GM19328 (cell line): ENCODE results near the gene IFITM2.

Source experiments
- ATAC-seq: cut with Tn5 transposase; IDR thresholded peaks from one replicate; pipeline ENCODE4 v1.9.1; 2021; ENCODE audit warnings: mild to moderate bottlenecking, moderate library complexity; ENCODE audit not compliant: unreplicated experiment

The IFITM2 gene

GRCh38 chr11:292211-293121, 15.2 kb upstream of the IFITM2 start:
- ATAC-seq, result no peak

- ATAC-seq, result no peak
Observed at GRCh38 chr11:293271-293851, 14.3 kb upstream of the IFITM2 start.

GRCh38 chr11:293852-294661, 13.6 kb upstream of the IFITM2 start:
- no peak for ATAC-seq

DNA sequence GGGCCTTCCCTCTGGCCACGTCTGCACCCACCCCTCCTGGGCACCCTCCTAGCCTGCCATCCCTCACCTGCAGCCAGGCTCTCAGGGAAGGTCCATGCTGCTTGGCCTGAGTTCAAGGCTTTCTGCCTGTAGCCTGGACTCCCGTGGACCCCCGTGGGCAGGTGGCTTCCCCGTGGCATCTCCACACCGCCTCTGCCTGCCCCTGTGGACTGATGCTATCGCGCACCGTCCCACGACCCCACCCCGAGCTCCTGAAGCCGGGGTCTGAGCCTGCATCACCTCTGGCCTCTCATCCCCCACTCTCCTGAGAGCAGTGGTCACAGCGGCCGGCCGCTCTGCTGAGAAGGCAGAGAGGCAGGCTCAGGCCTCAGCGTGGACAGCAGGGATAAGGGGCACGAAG, 12.8 kb upstream of the IFITM2 start:
- ATAC-seq, result no peak

DNA sequence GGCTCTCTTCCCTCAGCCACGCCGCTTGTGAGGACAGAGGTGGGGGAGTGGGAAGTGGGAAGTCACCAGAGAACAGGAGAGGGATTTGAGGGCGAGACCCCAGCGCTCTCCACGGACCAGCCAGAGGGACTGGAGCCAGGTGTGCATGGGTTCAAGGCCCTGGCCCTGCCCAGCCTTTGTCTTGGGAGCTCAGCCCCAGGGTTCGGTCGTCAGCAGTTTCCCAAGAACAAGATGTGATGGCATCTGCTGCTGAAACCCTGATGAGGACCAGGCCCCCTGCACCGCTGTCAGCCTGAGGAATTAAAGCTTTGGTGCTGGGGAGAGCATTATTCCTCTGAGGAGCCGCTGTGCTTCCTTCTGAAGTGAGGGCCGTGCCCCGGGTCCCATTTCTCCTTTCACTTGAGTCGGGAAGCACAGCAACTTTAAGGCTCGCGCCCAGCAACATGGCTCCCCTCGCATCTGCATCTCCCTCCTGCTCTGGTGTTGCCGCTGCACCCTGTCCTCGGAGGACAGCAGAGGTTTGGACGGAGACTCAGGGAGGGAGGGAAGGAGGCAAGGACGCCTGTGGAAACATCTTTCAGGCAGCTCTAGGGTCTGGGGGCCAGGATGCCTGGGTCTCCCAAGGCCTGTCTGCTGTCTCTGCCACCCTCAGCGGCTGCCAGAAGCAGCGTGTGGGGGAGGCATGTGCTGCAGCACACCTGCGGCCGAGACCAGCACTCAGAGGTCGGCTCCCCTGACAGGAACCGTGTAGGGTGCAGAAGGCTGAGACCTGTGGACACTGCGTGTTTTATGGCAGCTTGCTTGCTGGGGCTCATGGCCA, 12.1 kb upstream of the IFITM2 start:
- no peak for ATAC-seq

DNA sequence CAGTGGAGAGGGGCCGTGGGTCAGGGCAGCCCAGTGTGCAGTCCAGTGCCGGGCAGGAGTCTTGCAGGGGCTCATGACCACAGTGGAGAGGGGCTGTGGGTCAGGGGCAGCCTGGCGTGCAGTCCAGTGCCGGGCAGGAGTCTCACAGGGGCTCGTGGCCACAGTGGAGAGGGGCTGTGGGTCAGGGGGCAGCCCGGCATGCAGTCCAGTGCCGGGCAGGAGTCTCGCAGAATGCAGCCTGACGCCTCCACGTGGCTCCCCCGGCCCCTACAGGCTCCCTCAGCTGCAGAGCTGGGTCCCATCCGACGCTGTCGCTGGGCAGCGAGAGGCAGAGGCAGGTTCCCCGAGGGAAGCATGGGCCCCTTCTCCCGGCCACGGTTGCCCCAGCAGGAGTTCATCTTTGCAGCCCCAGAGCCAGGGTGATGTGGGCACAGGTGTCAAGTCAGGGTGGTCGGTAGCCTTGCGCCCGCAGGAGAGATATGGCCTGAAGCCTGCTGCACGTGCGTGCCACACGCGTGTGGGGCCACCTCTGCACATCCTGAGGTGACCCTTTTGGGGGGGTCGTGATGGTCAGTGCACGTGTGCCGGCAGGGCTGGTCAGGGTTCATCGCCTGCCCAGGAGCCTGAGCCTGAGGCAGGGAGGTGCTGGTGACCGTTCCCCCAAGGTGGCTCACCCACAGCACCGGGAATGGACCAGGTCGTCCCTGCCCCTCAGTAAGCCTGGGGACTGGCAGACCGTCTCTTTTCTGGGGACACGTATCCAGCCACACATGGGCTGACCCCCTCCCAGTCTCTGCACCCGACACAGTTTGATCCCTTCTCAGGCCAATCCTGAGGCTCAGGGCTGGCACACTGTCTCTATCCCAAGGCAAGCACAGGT, 11.2 kb upstream of the IFITM2 start:
- ATAC-seq, result no peak

- ATAC-seq, result no peak
Observed at GRCh38 chr11:297051-297585, 10.5 kb upstream of the IFITM2 start.

GRCh38 chr11:297586-298405, 9.8 kb upstream of the IFITM2 start:
- ATAC-seq, result no peak

- no peak for ATAC-seq
Observed at GRCh38 chr11:298406-299065, 9.1 kb upstream of the IFITM2 start.

DNA sequence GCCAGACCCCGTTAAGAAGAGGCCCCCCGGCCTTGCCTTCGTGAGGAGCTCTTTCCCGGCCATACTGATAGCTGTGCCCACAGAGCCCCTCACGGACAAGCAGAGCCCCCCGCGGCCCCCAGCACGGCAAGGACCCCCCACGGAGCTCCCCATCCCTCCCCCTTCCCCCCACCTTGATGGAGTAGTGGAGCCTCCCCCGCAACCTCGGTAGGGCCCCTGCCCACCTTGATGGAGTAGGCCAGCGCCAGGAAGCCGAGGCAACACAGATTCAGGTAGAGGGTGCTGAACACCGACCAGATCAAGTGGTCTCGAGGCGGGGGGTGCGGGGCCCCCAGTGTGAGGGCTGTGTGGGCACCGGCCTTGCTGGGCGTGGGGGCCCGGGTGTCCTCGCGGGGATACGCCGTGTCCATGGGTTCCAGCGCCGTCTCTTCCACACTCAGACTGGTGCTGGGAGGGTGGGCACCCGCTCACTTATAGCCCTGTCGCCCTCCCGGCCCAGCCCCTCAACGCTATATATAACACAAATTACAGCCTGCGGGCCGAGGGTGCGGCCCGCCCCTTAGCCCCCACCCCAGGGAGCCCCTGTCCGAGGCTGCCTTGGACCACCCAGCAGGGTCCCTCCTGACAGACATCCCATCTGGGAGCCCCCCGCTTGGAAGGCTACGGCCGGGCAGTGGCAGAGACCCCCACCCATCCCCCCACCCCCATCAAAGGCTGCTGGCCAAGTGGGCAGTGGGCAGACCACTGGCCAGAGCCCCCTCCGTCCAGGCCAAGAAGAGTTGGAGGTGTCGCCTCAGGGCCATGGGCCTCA, 8.3 kb upstream of the IFITM2 start, which contains the start of gene IFITM5:
IFITM5 (minus strand) TSS at position 446 of the 811 bp plus-strand sequence; CDS start at position 410, 36 bp downstream.
- no peak for ATAC-seq

GRCh38 chr11:299951-300735, 7.5 kb upstream of the IFITM2 start:
- no peak for ATAC-seq

DNA sequence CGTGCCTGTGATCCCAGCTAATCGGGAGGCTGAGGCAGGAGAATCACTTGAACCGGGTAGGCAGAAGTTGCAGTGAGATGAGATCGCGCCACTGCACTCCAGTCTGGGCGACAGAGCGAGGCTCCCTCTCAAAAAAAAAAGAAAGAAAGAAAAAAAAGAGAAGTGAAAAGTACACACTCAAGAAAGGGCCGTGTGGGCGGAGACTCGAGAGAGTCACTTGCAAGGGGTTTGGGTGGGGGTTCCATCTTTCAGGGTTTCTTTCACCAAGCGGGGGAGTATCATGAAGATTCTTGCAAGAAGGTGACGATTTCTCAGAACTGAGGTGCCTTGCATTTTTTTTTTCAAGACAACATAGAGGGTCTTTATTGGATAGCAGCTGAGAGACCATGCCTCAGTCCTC, 4.3 kb upstream of the IFITM2 start:
- no peak for ATAC-seq

- no peak for ATAC-seq
Observed at GRCh38 chr11:304061-304506, 3.5 kb upstream of the IFITM2 start.

DNA sequence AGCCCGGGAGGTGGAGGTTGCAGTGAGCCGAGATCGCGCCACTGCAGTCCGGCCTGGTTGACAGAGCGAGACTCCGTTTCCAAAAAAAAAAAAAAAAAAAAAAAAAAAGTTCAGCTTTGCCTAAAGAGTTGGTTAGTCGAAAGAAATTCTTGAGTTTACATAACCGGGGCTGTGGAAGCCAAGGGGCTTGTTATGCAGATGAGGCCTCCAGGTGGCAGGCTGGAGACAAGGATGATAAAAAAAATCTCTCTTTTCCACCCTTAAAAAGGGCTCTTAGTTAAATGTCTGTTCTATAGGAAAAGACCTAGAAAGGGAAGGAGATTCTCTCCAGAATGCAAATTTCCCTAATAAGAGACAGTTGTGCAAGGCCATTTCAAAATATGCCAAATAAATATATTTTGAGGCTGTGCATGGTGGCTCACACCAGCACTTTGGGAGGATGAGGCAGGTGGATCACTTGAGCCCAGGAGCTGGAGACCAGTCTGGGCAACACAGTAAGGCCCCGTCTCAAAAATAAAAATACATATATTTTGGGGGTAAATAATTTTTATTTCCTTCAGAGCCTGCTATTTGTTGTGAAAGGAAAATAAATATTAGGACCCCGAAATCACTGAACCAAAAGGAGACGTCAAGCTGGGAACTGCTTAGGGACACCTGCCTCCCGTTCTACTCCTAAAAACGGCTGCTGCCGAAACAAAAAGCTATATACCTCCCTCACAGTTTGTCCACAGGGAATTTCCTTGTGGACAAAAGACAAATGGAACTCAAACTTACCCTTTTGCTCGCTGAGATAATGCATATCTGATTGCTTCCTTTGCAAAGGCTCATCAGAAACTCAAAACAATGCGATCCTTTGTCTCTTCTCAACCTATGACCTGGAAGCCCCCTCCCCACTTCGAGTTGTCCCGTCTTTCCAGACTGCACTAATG, 2.4 kb upstream of the IFITM2 start:
- ATAC-seq, result no peak

- ATAC-seq, result no peak
Observed at GRCh38 chr11:305844-306211, 1.8 kb upstream of the IFITM2 start.
